Ramos (cell line): ENCODE measurements around the gene PPL.

ENCODE experiments used
- in situ Hi-C: fragments of 300-500 bp; cut with MboI; formaldehyde crosslinking; loops from one replicate; pipeline ENCODE4 v1.14.3; 2022; ENCODE audit warnings: low sequenced_read_pairs; ENCODE audit not compliant: unreplicated experiment

Gene PPL

DNA sequence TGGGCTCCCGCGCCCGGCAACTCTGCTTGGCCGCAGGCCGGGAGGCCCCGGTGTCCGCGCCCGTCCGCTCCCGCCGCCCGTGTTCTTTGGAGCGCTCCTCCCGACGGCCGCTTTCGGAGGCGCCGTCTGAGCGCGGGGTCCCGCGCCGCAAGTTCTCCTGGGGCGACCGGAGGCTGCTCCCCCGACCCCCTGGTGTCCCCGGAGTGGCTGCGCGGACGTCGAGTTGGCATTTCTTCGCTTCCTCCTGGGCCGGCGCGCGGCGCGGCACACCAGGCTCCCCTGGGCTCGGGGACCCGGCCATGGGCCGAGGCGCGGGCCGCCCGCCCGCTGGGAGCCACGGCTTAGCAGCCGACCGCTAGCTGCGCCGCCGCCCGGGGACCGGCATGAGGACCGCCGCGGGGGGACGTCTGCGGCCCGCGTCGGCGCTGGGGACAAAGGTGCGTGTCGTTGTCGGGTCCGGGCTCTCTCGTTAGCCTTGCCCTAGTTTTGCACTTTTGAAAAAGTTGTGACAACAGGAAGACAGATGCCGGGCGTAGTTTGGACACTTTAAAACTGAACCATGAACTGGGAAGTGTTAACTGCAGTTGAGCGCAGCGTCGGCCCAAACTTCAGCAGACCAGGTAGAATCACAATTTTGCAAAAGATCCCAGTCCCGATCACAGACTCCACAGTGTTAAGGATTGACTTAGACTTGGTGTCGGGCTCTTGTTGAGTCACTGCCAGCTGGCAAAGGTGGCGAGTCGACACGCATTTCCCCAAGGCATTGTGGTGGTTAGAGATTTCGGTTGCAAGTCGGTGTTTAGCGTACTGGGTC is 89.0 kb downstream of the PPL start:
- in situ Hi-C loops, result no loop called here

DNA sequence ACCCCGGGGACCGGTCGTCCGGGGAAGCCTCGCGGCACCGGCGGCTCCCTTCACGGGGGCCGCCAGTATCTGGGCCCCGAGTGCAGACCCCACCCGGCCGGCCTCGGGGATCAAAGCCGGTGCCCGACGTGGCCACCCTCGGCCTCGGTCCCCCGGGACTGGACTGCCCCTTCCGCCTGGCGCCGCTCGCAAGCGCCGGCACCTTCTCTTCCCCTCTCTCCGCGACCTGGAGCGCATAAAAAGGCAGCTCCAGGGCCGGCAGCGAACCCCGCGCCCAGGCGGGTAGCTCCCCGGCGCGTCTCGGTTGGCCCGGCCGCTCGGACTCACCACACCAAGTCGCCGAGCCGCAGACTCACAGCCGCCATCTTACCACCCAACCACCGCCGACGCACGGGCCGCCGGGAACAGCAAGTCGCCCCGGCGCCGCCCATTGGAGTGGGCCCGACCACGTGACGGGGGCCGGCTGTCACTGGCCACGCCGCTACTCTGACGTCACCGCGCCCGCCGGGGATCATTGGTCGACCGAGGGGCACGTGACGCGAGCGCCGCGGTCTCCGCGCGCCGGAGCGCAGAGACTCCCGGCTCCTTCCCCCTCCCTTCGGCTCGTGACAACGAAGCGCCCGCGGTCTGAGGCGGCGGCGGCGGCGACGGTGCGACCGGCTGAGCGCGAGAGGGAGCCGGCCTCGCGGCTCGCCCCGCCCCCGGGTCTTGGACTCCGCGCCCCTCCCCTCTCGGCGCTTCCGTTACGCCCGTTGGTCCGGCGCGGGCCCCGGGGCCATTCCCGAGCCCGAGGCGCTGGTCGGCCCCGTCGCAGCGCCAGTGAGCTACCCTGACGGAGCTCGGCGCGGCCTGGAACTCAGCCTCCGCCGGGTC is 89.8 kb downstream of the PPL start, which contains the start of the genes GLYR1 and UBN1:
GLYR1 (minus strand) TSS at position 388 of the 873 bp plus-strand sequence; CDS start at position 365, 23 bp downstream.
UBN1 (plus strand) TSS at position 581 of the 873 bp plus-strand sequence. CDS start 5,437 bp downstream, outside the sequence.
- in situ Hi-C loops, result no loop called here

DNA sequence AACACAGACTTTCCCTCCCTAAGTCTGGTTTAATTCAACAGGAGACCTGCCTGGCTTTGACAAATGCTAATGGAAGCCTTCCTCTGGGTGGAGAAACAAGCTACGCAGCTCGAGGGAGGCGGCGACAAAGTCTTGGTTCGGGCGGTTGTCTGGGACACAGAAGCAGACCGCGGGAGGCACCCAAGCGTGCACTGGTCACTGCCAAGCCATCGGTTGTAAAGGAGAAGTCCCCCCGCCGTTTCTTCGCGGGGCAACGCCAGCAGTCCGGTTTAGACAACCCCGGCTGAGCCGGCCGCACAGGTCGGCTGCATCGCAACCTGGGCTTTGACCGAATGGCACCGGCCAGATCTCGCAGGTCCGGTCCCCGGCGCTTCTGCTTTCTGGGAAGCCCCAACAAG is 90.4 kb downstream of the PPL start:
- in situ Hi-C loops, result no loop called here

DNA sequence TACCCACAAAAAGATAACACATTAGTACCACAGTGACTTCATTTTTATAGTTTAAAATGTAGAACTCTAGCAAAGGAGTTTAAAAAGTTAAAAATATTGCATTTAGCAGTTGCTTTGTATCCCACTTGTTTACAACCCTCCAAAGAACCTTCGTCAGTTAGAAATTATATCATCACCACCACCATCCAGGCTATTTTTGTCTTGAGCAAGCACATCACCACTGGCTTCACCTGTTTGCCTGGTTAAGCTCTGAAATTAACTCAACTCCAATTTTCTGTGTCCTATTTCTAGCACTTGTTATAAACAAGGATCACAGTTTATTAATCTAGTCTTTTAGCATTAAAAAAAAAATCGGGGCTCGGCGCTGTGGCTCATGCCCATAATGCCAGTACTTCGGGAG is 96.0 kb downstream of the PPL start:
- in situ Hi-C loops, result no loop called here

DNA sequence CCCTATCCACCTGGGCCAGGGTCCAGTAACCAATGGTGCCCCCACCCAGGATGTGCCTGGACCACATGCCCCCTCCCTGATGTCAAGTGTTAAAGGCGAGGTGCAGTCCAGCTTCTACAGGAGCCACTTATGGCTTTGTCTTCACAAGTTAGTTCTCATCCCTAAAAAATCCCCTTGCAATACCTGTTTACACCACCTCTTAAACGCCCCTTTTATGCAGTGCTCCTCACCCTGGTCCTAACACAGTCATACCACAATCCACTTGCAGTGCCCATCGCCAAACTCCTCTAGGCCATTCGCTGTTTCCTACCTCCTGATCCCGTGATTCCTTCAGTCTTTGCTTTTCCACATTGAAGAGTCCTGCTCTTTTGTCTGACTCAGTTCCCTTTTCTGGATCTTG is 97.0 kb downstream of the PPL start:
- in situ Hi-C loops, result no loop called here

DNA sequence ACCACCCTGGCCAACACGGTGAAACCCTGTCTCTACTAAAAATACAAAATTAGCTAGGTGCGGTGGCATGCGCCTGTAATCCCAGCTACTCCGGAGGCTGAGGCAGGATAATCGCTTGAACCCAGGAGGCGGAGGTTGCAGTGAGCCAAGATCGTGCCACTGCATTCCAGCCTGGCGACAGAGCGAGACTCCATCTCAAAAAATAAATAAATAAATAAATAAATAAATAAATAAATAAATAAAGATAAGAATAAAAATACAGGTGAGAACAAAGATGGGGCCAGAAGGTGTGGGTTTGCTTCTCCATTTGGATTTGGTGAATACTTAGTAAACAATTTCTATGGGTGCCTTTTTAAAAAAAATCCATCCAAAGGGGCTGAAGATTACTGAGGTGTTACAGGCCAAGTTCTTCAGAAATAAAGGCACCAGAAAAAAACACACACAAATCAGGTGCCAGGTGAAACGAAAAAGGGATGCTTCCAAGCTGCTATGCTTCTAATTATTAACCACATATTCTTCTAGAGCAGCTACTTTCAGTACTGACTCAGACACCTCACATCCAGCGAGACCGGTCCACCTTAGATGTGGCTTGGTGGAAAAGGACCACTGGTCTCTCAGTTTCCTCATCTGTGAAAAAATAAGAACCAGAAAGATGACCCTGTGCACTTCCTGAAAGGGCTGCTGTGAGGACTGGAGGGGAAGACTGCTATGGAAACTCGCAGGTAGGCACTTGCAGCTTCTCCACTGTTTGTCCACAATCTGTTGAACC is 99.0 kb downstream of the PPL start:
- in situ Hi-C loops, result no loop called here

- in situ Hi-C loops, result no loop called here
Observed at GRCh38 chr16:4836727-4837126, 100.2 kb downstream of the PPL start.

- in situ Hi-C loops, result no loop called here
Observed at GRCh38 chr16:4833584-4833983, 103.4 kb downstream of the PPL start.

- in situ Hi-C loops, result no loop called here
Observed at GRCh38 chr16:4832698-4833343, 104.1 kb downstream of the PPL start.
